H1 (cell line): ENCODE results near the gene NUFIP2. TPM values are rescaled to one million over a fixed set of nuclear protein-coding genes. Genes with fewer than 3 reads are reported as not detected.

ENCODE experiments used
- CTCF ChIA-PET: fragments of 300-600 bp; sonication (Branson Sonifier 250); formaldehyde crosslinking; loops from one replicate; lab custom pipeline; 2021; ENCODE audit not compliant: partially characterized antibody; lab: Charles Lee
- POLR2A ChIA-PET: fragments of 300-600 bp; sonication (Branson Sonifier 250); formaldehyde crosslinking; loops from one replicate; lab custom pipeline; 2021; ENCODE audit warnings: inconsistent platforms; ENCODE audit not compliant: partially characterized antibody; lab: Charles Lee
- DNase-seq, 2 experiments: peaks; one replicate each; pipeline versions ENCODE4 v3.0.0 to v3.0.0-alpha.2; 2010 to 2022; ENCODE audit warnings: low spot score in 2 of 2, low read depth in 1 of 2, mixed read lengths in 1 of 2
- FAIRE-seq: peaks from 2 replicates; lab custom pipeline; 2011; peaks lifted over from hg19 to GRCh38; lab: Jason Lieb, UNC
- H2AFZ ChIP-seq: 2 replicates; pipeline ENCODE4 v1.8.1; 2012; ENCODE audit warnings: low read length, inconsistent platforms
- H2AK5ac ChIP-seq: 2 replicates; pipeline ENCODE4 v1.6.1; 2013; ENCODE audit warnings: low read depth, low read length
- H2BK120ac ChIP-seq: replicated peaks from 2 replicates; pipeline ENCODE3; 2013; ENCODE audit warnings: low read depth, low read length, inconsistent platforms
- H2BK12ac ChIP-seq: 2 replicates; pipeline ENCODE4 v1.6.1; 2013; ENCODE audit warnings: low read depth, low read length
- H2BK15ac ChIP-seq: 2 replicates; pipeline ENCODE4 v1.6.1; 2013; ENCODE audit warnings: low read length
- H2BK20ac ChIP-seq: 2 replicates; pipeline ENCODE4 v1.6.1; 2013; ENCODE audit warnings: low read length
- H2BK5ac ChIP-seq: 2 replicates; pipeline ENCODE4 v1.6.1; 2013; ENCODE audit warnings: low read depth, low read length
- H3K14ac ChIP-seq: 2 replicates; pipeline ENCODE4 v1.6.1; 2013; ENCODE audit warnings: inconsistent platforms; ENCODE audit not compliant: insufficient read length
- H3K18ac ChIP-seq: 2 replicates; pipeline ENCODE4 v1.6.1; 2013; ENCODE audit warnings: low read length; ENCODE audit errors: extremely low read depth
- H3K23ac ChIP-seq: 2 replicates; pipeline ENCODE4 v1.6.1; 2013; ENCODE audit warnings: inconsistent platforms; ENCODE audit not compliant: insufficient read length
- H3K23me2 ChIP-seq: 2 replicates; pipeline ENCODE4 v1.6.1; 2013; ENCODE audit warnings: low read depth, low read length
- H3K27ac ChIP-seq: 2 replicates; pipeline ENCODE4 v1.6.1; 2011; ENCODE audit warnings: low read depth, low read length, inconsistent platforms
- H3K27me3 ChIP-seq, 4 experiments: replicated peaks in 1 of 4; 1 replicate in 1 of 4; 2 replicates in 3 of 4; pipeline versions ENCODE4 v1.6.1 to v1.8.1; 2011 to 2013; ENCODE audit warnings: low read length in 3 of 4, mild to moderate bottlenecking in 3 of 4, inconsistent platforms in 2 of 4, mixed read lengths in 2 of 4, moderate library complexity in 1 of 4; ENCODE audit not compliant: control insufficient read depth in 3 of 4, insufficient read depth in 3 of 4; ENCODE audit errors: extremely low read depth in 1 of 4
- H3K36me3 ChIP-seq, 4 experiments: 2 replicates each; pipeline versions ENCODE4 v1.6.1 to v1.8.1; 2011 to 2013; ENCODE audit warnings: mild to moderate bottlenecking in 4 of 4, low read length in 3 of 4, moderate library complexity in 2 of 4, control low read depth in 1 of 4, inconsistent platforms in 1 of 4; ENCODE audit not compliant: insufficient read depth in 4 of 4, control insufficient read depth in 2 of 4
- H3K4ac ChIP-seq: replicated peaks from 2 replicates; pipeline ENCODE3; 2013; ENCODE audit warnings: low read length, low read depth, mixed read lengths, inconsistent platforms; ENCODE audit not compliant: insufficient read length
- H3K4me1 ChIP-seq, 4 experiments: replicated peaks in 1 of 4; 1 replicate in 1 of 4; 2 replicates in 3 of 4; pipeline versions ENCODE4 v1.6.1 to v1.8.1; 2011 to 2013; ENCODE audit warnings: low read length in 3 of 4, inconsistent platforms in 2 of 4, mixed read lengths in 1 of 4; ENCODE audit not compliant: insufficient read depth in 4 of 4, control insufficient read depth in 3 of 4
- H3K4me2 ChIP-seq, 2 experiments: 2 replicates each; pipeline versions ENCODE4 v1.6.1 to v1.8.1; 2011 to 2013; ENCODE audit warnings: low read depth in 2 of 2, low read length in 2 of 2, control low read depth in 1 of 2, inconsistent platforms in 1 of 2, mild to moderate bottlenecking in 1 of 2; ENCODE audit not compliant: insufficient read depth in 1 of 2
- H3K4me3 ChIP-seq, 4 experiments: fragments of 200-600, 300-600 bp in 1 of 4; sonication (generic), shearing (Covaris generic), sonication (Bioruptor Twin) in 1 of 4; 2 replicates each; pipeline versions ENCODE4 v1.5.1 to v1.8.1; 2011 to 2016; ENCODE audit warnings: low read length in 4 of 4, low read depth in 3 of 4, control low read depth in 2 of 4, inconsistent platforms in 2 of 4, mild to moderate bottlenecking in 2 of 4, mixed read lengths in 1 of 4, moderate library complexity in 1 of 4; ENCODE audit not compliant: insufficient read depth in 2 of 4; ENCODE audit errors: extremely low read depth in 1 of 4
- H3K56ac ChIP-seq: replicated peaks from 2 replicates; pipeline ENCODE3; 2013; ENCODE audit warnings: low read depth, mild to moderate bottlenecking, mixed read lengths, low read length, inconsistent platforms; ENCODE audit not compliant: insufficient read length
- H3K79me1 ChIP-seq: 2 replicates; pipeline ENCODE4 v1.6.1; 2013; ENCODE audit warnings: low read depth, low read length, control low read depth
- H3K79me2 ChIP-seq, 2 experiments: 2 replicates each; pipeline versions ENCODE4 v1.6.1 to v1.8.1; 2012 to 2013; ENCODE audit warnings: low read length in 2 of 2, mild to moderate bottlenecking in 2 of 2, inconsistent platforms in 1 of 2; ENCODE audit not compliant: insufficient read depth in 2 of 2, control insufficient read depth in 1 of 2
- H3K9ac ChIP-seq, 4 experiments: replicated peaks in 1 of 4; 1 replicate in 1 of 4; 2 replicates in 3 of 4; pipeline versions ENCODE4 v1.6.1 to v1.8.1; 2011 to 2013; ENCODE audit warnings: low read depth in 3 of 4, low read length in 3 of 4, control low read depth in 2 of 4, mild to moderate bottlenecking in 2 of 4, moderate library complexity in 2 of 4, inconsistent platforms in 1 of 4; ENCODE audit errors: extremely low read depth in 1 of 4
- H3K9me3 ChIP-seq, 2 experiments: 2 replicates each; pipeline versions ENCODE4 v1.6.1 to v1.8.1; 2012 to 2013; ENCODE audit warnings: mild to moderate bottlenecking in 2 of 2, moderate library complexity in 2 of 2, control low read depth in 1 of 2, inconsistent platforms in 1 of 2, low read depth in 1 of 2, low read length in 1 of 2, mixed read lengths in 1 of 2; ENCODE audit not compliant: insufficient read depth in 2 of 2
- H4K20me1 ChIP-seq, 2 experiments: replicated peaks in 1 of 2; 2 replicates each; pipeline versions ENCODE3 to v1.8.1; 2011 to 2013; ENCODE audit warnings: inconsistent platforms in 2 of 2, low read length in 2 of 2, mild to moderate bottlenecking in 1 of 2; ENCODE audit not compliant: insufficient read depth in 2 of 2, control insufficient read depth in 1 of 2
- H4K5ac ChIP-seq: 2 replicates; pipeline ENCODE4 v1.6.1; 2013; ENCODE audit warnings: low read length, low read depth, mixed read lengths, inconsistent platforms; ENCODE audit not compliant: insufficient read length
- H4K8ac ChIP-seq: 2 replicates; pipeline ENCODE4 v1.8.0; 2013; ENCODE audit warnings: mild to moderate bottlenecking, moderate library complexity, low read length, inconsistent platforms; ENCODE audit not compliant: insufficient read depth; ENCODE audit errors: extremely low read depth
- H4K91ac ChIP-seq: replicated peaks from 2 replicates; pipeline ENCODE3; 2013; ENCODE audit warnings: low read length, mixed read lengths, inconsistent platforms; ENCODE audit not compliant: insufficient read length
- HDAC2 ChIP-seq, 2 experiments: fragments of 300-600 bp in 1 of 2; sonication (generic) in 1 of 2; IDR thresholded peaks; 2 replicates each; pipeline ENCODE4 v1.6.1; 2011 to 2012; ENCODE audit warnings: low read depth in 2 of 2, low read length in 2 of 2, mild to moderate bottlenecking in 2 of 2, moderate library complexity in 2 of 2, borderline replicate concordance in 1 of 2, inconsistent platforms in 1 of 2
- KDM1A ChIP-seq: fragments of 200-600, 300-600 bp; sonication (generic); IDR thresholded peaks from 2 replicates; pipeline ENCODE4 v1.7.1; 2016; ENCODE audit warnings: mild to moderate bottlenecking, low read length, borderline replicate concordance
- NRF1 ChIP-seq: IDR thresholded peaks from 2 replicates; pipeline ENCODE4 v1.6.1; 2011; ENCODE audit warnings: mild to moderate bottlenecking, low read depth, low read length, improper control_type of control experiment
- WGBS, 2 experiments: shearing (Covaris generic) in 1 of 2; methylation state at CpG; one replicate each; pipeline versions ENCODE4 v1.1.6 to v1.1.7; 2013 to 2015; ENCODE audit warnings: low lambda C conversion rate in 2 of 2, mixed read lengths in 2 of 2, inconsistent platforms in 1 of 2, low coverage in 1 of 2, missing lambda C conversion rate in 1 of 2; ENCODE audit not compliant: insufficient replicate concordance in 2 of 2, insufficient coverage in 1 of 2, insufficient read length in 1 of 2; ENCODE audit errors: extremely low coverage in 1 of 2, missing lambda C conversion rate in 1 of 2; 5-methylcytosine and 5-hydroxymethylcytosine counted together
- polyA plus RNA-seq, 7 experiments: library from polyadenylated mRNA; depleted of rRNA in 3 of 7; stranded (reverse) in 5 of 7; unstranded in 2 of 7; fragments of >200 nt in 5 of 7; fragments of 200-250 nt in 2 of 7; gene quantifications; 1 replicate in 5 of 7; 2 replicates in 1 of 7; 4 replicates in 1 of 7; pipeline versions ENCODE4 v1.2.1 to v1.2.3, GENCODE V29; 2011 to 2013; ENCODE audit warnings: missing spikeins in 2 of 7, mixed read lengths in 2 of 7
- total RNA-seq: library from RNA; stranded (reverse); fragmentation: NEBNext Ultra II Directional; extraction: Animal tissue kit (Norgen Biotek cat#: 25700); gene quantifications from 2 replicates; pipeline ENCODE4 v1.2.1, GENCODE V29; 2021

The NUFIP2 gene
- total and polyA plus RNA-seq, 2 of the 8 experiments (the other 6 are each of a cell fraction or from before 2014, with no cell fraction given), result 65.9 to 118 TPM

GRCh38 chr17:29242051-29242450 lies 51.9 kb downstream of the NUFIP2 start:
- H3K14ac ChIP-seq, result no peak overlapping the region
- no peak overlapping the region for H3K4me3 ChIP-seq
- no peaks in the 10 kb centered on the region for H3K23me2 ChIP-seq
- POLR2A ChIA-PET, result interaction anchor here (0.6 to 1.1 kb wide), 3 partner anchors 15 to 52 kb away, joined by 3 to 4 read pairs (median 3); partner anchors contain the start of gene NUFIP2
- no peak overlapping the region for H4K5ac ChIP-seq
- H3K9ac ChIP-seq, result no peak overlapping the region
- H3K4ac ChIP-seq, result no peak overlapping the region
- DNase-seq (no peak), FAIRE-seq (no peak)
- no peak overlapping the region for H4K8ac ChIP-seq
- H3K4me2 ChIP-seq, result no peak overlapping the region
- no peak overlapping the region for H3K23ac ChIP-seq
- no peak overlapping the region for H2BK15ac ChIP-seq
- H3K79me2 ChIP-seq, result no peaks in the 10 kb centered on the region
- H3K27ac ChIP-seq, result no peak overlapping the region
- H3K18ac ChIP-seq, result no peak overlapping the region
- H2BK20ac ChIP-seq, result no peak overlapping the region
- H2AFZ ChIP-seq, result no peak overlapping the region
- H3K79me1 ChIP-seq, result no peaks in the 10 kb centered on the region
- no peak overlapping the region for H2BK5ac ChIP-seq
- H2AK5ac ChIP-seq, result no peak overlapping the region
- H2BK120ac ChIP-seq, result no peak overlapping the region
- no peaks in the 10 kb centered on the region; a peak in 1 of 7 replicates for H3K27me3 ChIP-seq
- H4K91ac ChIP-seq, result no peak overlapping the region
- H3K36me3 ChIP-seq, result no peaks in the 10 kb centered on the region
- H3K4me1 ChIP-seq, result peaks cover 7 to 13% (median 10%) of the 10 kb centered on the region in 4 experiments; a peak in 6 of 7 replicates
- H2BK12ac ChIP-seq, result no peak overlapping the region
- TF ChIP-seq HDAC2 (IDR thresholded peaks at IDR 0.05; ENCODE audit: borderline replicate concordance in 1 of 2, low read depth in 2 of 2, low read length in 2 of 2) (peak in 1 of 2 experiments; percentile 70; a peak in 1 of 4 replicates), NRF1 (no peak), KDM1A (peak; percentile 92)
- WGBS, 2 experiments, result 100% methylated on average over 1 of the region's 1 CpG; no CpG with 5 or more reads in 1 of the 2 experiments
- H4K20me1 ChIP-seq, result no peaks in the 10 kb centered on the region
- CTCF ChIA-PET, result interaction anchor here (0.9 to 5.1 kb wide), 10 partner anchors 9 to 119 kb away, joined by 3 to 34 read pairs (median 6); partner anchors contain the start of gene MYO18A
- H3K9me3 ChIP-seq, result no peaks in the 10 kb centered on the region
- H3K56ac ChIP-seq, result no peak overlapping the region
